Eye (tissue), 1 donor: ENCODE results near the gene TUBGCP6.
"Not testable (repeated sequence)": the region's sequence is repeated elsewhere in the genome, so short reads cannot be mapped to it uniquely, and the experiment has no call there.

Experiments
- DNase-seq: peaks from one replicate; pipeline ENCODE4 v3.0.0-alpha.2; 2015

Gene TUBGCP6

DNA sequence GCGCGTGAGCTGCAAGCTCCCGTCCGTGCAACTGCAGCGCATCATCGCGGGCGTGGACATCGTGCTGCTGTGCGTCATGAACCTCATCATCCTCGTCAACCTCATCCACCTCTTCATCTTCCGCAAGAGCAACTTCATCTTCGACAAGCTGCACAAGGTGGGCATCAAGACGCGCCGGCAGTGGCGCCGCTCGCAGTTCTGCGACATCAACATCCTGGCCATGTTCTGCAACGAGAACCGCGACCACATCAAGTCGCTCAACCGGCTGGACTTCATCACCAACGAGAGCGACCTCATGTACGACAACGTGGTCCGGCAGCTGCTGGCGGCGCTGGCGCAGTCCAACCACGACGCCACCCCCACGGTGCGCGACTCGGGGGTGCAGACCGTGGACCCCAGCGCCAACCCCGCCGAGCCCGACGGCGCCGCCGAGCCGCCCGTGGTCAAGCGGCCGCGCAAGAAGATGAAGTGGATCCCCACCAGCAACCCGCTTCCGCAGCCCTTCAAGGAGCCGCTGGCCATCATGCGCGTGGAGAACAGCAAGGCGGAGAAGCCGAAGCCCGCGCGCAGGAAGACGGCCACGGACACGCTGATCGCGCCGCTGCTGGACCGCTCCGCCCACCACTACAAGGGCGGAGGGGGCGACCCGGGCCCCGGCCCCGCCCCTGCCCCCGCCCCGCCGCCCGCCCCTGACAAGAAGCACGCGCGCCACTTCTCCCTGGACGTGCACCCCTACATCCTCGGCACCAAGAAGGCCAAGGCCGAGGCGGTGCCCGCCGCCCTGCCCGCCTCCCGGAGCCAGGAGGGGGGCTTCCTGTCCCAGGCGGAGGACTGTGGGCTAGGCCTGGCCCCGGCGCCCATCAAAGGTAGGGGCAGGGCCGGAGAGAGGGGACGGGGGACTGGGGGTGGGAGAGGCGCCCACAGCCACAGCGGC, 67.0 kb downstream of the TUBGCP6 start:
- no peak for DNase-seq

DNA sequence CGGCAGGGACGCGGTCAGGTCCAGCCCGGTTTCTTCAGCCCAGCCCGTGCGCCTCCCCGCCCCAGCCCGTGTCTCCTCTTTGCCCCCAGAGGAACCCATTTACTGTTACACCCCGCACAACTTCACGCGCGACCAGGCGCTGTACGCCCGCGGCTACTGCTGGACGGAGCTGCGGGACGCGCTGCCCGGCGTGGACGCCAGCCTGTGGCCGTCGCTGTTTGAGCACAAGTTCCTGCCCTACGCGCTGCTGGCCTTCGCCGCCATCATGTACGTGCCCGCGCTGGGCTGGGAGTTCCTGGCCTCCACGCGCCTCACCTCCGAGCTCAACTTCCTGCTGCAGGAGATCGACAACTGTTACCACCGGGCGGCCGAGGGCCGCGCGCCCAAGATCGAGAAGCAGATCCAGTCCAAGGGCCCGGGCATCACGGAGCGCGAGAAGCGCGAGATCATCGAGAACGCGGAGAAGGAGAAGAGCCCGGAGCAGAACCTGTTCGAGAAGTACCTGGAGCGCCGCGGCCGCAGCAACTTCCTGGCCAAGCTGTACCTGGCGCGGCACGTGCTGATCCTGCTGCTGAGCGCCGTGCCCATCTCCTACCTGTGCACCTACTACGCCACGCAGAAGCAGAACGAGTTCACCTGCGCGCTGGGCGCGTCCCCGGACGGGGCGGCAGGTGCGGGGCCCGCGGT, 67.8 kb downstream of the TUBGCP6 start:
- no peak for DNase-seq

DNA sequence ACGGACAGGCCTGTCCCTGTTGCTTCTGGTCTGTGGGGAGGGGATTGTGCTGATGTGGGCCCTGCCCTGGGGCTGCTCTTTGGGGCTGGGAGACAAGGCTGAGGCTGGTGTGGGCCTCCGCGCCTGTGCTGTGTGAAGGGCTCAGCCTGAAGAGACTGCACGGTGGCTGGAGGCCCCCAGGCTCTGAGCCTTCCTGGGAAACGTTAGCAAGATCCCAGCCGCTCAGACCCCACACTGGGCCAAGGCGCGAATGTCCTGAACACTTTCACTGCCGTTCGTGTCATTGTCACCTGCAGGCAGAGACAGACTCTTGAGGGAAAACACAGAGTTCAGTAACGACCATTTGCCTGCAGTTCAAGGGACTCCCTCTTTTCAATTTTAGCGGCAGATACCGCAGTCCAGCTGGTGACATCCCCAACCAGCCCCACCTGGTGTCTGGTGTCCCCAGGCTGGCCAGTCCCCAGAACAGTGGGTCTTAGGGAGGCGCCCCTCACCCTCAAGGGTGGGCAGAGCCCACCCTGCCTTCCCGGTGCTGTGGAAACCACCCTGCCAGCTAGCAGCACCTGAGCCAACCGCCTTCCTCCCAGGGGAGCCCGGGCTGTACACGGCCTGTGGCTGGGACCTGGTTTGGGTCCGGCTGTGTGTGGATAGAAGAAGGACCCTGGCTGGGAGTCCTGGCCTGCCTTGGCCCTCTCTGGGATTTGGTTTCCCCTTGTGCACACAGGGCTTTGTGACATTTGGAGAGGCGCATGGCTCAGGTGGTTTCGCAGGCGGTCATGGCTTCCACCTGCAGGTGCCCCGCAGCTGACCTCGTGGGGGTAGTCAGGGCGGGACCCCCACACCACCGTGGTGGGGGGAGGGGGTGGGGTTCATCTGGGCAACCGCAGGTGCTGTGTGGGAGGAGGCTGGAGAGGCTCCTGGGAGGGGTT, 68.6 kb downstream of the TUBGCP6 start:
- no peak for DNase-seq

DNA sequence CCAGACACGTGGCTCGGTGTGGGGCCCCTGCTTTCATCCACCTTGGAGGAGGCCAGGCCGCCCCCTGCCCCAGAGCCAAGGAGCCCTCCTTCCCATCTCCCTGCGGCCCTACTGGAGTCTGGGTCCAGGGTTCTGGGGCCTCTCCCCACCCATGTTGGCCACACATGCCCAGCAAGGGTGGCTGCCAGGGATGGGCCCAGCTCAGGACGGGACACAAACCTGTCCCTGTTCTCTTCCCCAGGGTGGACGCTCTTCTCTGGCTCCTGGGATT, 69.7 kb downstream of the TUBGCP6 start:
- no peak for DNase-seq

DNA sequence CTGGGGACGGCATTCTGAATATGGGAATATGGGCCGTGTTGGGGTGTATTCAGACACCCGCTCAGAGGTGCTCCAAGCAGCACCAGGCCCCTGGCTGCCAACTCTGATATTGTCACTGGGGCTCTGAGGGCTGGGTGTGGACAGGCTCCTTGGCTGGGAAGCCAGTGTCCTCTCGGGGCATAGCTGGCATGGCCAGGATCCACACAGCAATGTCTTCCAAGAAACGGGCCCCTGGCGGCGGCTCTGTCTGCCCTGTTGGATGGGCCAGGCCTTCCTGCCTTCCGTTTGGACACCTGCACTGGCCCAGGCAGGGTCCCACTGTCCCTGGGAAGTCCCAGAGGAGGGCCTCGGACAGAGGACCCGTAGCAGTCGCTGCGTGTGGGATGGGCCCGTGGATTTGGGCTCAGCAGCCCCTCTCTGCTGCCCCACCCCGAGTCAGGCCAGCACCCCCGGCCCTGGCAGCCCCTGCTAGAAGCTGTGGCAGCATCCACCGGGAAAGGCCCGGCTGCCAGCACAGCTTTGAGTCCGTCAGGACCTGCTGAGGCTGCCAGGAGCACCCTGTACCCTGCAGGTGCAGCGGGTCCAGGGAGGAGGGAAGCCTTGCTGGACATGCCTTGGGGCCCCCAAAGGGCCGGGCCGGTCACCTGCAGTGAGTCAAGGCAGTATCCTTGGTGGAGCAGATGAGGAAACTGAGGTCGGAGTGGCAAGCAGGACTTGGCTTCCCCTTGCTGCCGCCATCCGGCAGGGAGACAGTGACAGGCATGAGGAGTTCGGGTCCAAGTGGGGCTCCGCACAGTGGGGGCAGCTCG, 70.2 kb downstream of the TUBGCP6 start:
- no peak for DNase-seq

DNA sequence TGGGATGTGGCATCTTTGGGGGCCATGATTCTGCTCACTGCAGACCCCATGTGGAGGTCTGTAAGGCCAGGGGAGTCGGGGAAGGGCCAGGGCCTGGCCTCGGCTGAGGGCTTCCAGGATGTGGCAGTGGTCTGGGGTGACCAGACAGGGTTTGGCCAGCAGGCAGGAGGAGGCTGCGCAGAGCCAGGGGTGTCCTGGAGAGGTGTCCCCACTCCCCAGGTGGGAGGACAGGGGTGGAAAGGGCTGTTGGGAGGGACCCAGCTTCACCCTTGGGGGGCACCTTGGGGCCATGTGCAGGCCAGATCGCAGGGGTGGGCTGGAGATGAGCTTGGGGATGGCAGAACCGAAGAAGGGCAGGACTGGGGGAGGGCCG, 70.9 kb downstream of the TUBGCP6 start:
- DNase-seq = no peak

DNA sequence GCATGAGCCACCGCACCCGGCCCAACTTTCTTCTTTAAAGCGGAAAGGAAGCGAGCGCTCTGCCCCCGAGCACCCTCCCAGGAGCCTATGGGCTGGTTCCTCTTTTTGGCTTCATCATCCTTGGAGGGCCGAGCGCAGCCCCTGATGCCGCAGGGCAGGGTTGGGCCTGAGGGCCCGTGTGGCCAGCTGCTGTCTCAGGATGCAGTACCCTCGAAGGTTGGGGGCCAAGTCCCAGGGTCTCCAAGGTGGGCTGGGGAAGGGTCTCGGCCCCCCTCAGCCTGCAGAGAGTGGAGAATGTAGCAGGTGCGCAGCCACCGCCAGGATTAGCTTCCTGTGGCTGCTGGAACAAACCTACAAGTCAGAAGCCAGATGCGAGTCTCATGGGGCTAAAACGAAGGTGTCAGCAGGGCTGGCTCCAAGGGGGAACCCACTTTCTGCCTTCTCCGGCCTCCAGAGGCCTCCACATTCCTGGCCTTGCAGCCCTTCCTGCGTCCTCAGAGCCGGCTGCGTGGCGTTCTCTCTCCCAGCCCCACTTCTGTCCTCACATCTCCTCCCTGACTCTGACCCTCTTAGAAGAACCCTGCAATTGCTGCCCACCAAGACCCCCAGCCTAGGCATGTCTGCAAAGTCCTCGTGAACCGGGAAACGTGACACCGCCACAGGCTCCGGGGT, 71.4 kb downstream of the TUBGCP6 start:
- no peak for DNase-seq

DNA sequence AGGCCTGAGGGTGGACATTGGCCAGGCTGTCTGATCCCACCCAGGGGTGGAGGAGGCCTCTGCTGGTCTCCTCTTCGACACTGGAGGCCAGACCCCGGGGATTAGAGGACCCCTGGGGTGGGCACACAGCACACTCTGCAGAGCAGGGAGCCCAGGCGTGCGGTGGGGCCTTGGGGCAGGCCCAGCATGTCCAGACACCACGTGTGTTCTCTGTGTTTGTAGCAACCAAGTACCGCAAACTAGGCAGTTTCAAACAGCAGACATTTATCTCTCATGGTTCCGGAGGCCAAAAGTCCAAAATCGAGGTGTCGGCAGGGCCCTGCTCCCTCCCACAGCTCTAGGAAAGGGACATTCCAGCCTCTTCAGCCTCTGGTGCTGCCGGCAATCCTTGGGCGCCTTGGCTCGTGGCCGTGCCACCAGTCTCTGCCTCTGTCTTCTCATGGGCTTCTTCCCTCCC, 72.8 kb downstream of the TUBGCP6 start:
- no peak for DNase-seq

DNA sequence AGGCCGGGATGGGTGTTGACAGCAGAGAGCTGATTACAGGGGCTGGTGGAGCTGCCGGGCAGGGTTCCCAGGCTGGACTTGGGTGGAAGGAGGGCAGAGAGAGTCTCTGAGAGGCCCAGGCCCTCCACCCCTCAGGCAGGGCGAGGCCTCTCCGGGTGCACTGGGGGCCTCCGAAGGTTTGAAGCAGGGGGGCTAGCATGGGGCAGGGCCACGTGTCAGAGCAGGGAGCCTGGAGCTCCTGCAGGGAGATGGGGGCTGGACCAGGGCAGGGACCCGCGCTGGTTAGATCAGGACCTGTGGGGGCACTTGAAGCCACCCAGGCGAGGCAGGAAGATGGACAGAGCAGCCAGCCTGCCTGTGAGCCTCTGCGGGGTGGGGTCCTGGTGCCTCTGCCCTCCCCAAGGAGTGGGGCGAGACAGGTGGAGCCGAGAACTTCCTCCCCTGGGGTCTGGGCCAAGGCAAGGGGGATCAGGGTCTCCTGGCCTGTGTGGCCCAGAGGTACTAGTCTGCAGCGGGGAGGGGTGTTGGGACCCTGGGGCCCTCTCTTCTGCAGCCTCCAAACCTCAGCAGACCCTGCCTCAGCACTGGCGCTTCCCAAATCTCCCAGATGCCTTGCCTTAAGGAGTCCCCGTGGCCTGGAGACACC, 73.4 kb downstream of the TUBGCP6 start:
- peak; percentile 29 for DNase-seq

DNA sequence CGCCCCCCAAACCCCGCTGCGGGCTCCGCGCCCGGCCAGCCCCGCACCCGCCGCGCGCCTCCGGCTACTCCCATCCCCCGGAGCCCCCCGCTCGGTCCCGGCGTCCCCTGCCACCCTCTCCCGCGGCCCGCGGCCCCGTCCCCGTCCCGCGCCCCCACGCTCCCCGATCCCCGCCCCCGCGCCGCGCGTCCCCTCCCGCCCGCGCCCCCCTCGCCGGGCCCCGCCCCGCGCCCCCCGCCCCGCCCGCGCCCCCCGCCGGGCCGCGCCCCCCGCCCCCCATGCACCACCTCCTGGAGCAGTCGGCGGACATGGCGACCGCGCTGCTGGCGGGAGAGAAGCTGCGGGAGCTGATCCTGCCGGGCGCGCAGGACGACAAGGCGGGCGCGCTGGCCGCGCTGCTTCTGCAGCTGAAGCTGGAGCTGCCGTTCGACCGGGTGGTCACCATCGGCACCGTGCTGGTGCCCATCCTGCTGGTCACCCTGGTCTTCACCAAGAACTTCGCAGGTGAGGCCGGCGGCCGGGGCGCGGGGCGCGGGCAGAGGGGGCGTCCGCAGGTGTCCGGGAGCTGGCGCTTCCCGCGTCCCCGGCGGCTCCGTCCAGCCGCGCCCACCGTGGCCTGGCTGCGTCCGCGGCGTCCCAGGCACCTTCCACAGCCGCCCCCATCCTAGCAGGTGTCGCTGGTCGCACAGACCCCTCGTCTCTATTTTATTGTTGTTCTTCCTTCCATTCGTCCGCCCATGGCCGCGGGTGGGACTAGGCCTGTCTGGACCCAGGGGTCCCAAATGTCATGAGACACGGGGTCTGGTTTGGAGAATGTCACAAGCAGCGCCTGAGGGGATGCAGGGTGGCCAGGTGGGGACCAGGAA, 74.1 kb downstream of the TUBGCP6 start, which contains the start of gene PANX2:
PANX2 (plus strand) TSS at position 279 of the 866 bp plus-strand sequence; CDS start at position 279, 0 bp downstream.
- DNase-seq = peak; percentile 52

DNA sequence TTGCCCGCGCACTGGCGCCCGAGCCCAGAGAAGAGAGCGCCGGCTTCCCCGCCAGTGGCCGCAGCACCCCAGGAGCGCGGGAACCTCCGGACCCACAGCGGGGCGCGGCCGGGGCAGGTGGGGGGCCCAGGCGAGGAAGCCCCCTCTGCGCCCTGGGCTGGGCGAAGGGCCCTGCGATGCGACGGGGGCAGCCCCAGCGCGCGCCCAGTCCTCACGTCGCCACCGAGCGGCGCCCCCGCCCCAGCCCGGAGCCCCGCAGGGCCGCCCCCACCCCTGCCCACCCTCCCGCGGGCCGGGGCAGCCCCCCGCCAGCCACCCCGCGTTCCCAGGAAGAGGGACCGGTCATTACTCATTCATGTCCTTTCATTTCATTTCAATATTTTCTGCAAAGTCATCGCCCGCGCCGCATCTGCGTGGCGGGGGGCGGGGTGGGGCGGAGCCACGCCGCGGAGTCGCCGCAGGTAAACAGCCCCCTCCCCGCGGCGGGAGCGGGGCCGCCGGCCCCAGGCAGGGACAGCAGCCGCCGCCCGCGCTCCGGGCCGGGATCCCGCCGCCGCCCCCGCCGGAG, 75.0 kb downstream of the TUBGCP6 start:
- DNase-seq = peak; percentile 55

DNA sequence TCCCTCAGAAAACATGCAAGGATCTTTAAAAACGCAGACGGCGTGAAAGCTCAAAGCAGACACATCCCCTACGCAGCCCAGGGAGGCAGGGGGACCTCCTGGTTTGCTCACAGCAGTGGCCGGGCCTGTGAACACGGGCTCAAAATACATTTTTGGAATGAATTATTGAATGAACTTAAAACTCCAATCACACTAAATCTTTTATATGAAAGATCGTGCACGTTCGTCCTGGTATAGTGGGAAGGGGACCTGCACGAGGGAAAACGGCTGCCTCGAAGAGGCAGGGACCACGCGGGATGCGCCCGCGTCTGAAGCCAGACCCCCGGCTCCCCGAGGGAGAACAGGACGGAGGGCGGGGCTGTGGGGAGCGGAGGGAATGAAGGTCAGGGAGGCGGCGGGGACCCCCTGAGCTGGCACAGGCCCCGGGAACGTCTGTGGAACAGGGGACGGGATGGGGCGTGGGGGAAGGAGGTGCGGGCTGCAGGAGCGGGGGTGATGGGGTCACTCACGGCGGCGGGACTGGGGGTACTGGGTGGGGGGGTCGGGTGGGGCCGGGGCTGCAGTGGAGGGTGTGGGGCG, 75.6 kb downstream of the TUBGCP6 start:
- no peak for DNase-seq

DNA sequence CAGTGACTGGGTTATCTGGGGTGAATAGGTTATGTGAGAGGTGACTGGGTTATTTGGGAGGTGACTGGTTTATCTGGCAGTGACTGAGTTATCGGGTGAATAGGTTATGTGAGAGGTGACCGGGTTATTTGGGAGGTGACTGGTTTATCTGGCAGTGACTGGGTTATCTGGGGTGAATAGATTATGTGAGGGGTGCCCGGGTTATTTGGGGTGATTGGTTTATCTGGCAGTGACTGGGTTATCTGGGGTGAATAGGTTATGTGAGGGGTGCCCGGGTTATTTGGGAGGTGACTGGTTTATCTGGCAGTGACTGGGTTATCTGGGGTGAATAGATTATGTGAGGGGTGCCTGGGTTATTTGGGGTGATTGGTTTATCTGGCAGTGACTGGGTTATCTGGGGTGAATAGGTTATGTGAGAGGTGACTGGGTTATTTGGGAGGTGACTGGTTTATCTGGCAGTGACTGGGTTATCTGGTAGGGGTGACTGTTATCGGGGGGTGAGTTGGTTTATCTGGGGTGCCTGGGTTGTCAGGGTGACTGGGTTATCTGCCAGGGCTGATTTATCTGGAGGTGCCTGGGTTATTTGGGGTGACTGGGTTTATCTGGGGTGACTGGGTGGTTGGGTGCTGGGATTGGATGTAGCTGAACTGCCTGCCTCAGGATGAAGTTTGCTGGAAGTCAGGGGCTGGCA, 76.2 kb downstream of the TUBGCP6 start:
- DNase-seq = not testable (repeated sequence)

DNA sequence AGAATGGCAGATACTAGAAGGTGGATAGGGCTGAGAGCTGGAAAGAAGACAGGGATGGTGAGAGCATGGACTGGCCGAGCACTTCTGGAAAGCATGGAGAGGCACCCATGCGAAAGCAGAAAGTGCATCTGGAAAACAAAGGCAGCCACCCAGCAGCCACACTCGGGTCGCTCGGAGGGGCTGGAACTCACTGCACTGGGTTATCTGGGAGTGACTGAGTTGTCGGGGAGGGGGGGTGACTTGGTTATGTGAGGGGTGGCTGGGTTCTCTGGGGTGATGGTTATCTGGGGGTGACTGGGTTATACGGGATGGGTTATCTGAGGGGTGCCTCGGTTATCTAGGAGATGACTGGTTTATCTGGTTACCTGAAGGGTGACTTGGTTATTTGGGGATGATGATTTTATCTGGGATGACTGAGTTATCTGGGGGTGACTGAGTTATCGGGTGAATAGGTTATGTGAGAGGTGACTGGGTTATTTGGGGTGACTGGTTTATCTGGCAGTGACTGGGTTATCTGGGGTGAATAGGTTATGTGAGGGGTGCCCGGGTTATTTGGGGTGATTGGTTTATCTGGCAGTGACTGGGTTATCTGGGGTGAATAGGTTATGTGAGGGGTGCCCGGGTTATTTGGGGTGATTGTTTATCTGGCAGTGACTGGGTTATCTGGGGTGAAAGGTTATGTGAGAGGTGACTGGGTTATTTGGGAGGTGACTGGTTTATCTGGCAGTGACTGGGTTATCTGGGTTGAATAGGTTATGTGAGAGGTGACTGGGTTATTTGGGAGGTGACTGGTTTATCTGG, 76.9 kb downstream of the TUBGCP6 start:
- no peak for DNase-seq
